ENCODE data around the gene SOX9.

Gene SOX9

DNA sequence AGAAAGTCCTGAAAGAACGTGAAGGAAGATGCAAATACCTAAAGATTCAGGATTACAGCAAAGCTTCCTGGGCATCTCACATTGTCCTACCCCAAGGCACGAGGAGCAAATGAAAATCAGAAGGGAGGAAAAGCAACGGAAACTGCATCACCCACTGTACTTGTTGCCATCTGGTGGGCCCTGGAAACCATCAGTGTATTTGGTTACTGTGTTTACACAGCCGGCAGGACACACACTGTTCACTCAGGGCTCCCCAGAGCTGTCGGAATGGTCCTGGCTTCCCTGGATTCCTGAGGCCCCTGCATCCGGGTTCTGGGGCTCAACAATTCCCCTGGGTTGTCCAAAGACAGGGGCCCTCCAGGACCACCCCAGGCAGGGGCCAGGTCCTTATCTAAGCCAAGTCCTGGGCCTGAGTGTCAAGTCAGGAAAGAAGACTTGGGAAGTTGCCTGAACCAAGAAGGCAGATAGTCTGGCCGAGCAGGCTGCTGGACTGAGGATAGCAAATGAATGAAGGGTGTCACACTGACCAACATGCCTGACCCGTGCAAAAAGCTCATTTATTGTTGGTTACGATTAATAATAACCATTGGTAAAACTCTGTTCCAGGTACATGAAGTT, 52.8 kb downstream of the SOX9 start:
- no peaks in the 10 kb centered on the region for H3K36me3 ChIP-seq (ENCODE audit: control insufficient read depth, insufficient read depth, low read length)
- no peak overlapping the region for H3K27ac ChIP-seq (ENCODE audit: insufficient read depth, low read length, poor library complexity, severe bottlenecking)
- H3K9me3 ChIP-seq (ENCODE audit: control insufficient read depth, low read length): no peaks in the 10 kb centered on the region
- no peaks in the 10 kb centered on the region for H3K4me1 ChIP-seq (ENCODE audit: control insufficient read depth, insufficient read depth, low read length, poor library complexity, severe bottlenecking)
- no peaks in the 10 kb centered on the region for H3K27me3 ChIP-seq (replicated peaks; ENCODE audit: control insufficient read depth, insufficient read depth, low read length, poor library complexity, severe bottlenecking)
- DNase-seq: no peak
- no peak overlapping the region for H3K4me3 ChIP-seq (ENCODE audit: insufficient read depth, low read depth, low read length, poor library complexity, severe bottlenecking)

- Histone ChIP-seq H3K36me3 (ENCODE audit: control insufficient read depth, insufficient read depth, low read length) (no peaks in the 10 kb centered on the region), H3K27ac (ENCODE audit: insufficient read depth, low read length, poor library complexity, severe bottlenecking) (no peak overlapping the region), H3K9me3 (ENCODE audit: control insufficient read depth, low read length) (no peaks in the 10 kb centered on the region), H3K4me1 (ENCODE audit: control insufficient read depth, insufficient read depth, low read length, poor library complexity, severe bottlenecking) (no peaks in the 10 kb centered on the region), H3K27me3 (replicated peaks; ENCODE audit: control insufficient read depth, insufficient read depth, low read length, poor library complexity, severe bottlenecking) (no peaks in the 10 kb centered on the region), H3K4me3 (ENCODE audit: insufficient read depth, low read depth, low read length, poor library complexity, severe bottlenecking) (no peak overlapping the region)
- no peak for DNase-seq
These were observed 54.4 kb downstream of the SOX9 start for GRCh38 chr17:72175263-72175662.

Measured in effector memory CD4-positive, alpha-beta T cell (primary cell).